ENCODE results near the gene DVL2.

DVL2 gene

DNA sequence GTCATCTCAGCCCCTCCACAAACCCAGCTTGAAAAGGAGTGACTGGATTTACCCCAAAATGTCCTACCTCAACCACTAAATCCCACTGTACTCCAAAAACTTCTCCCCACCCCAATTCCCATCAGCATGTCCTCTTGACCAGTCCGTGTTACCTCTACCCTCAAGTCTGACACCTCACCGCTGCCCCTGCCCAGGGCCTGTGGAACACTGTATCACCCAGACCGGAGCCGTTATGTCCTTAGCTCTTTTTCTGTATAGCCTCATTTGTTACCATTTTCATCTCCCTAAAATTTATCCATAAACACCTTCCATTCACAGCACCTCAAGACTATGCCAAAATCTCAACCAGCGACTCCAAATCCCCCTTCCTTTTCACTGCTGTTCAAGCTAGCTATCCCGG lies 2.5 kb upstream of the DVL2 start:
- no peak for DNase-seq (ENCODE audit: low spot score)
- Histone ChIP-seq H3K4me3 (no peak overlapping the region), H3K27ac (peak overlapping the region in 1 of 2 donors; percentile 99)
- TF ChIP-seq, protein P1, sequence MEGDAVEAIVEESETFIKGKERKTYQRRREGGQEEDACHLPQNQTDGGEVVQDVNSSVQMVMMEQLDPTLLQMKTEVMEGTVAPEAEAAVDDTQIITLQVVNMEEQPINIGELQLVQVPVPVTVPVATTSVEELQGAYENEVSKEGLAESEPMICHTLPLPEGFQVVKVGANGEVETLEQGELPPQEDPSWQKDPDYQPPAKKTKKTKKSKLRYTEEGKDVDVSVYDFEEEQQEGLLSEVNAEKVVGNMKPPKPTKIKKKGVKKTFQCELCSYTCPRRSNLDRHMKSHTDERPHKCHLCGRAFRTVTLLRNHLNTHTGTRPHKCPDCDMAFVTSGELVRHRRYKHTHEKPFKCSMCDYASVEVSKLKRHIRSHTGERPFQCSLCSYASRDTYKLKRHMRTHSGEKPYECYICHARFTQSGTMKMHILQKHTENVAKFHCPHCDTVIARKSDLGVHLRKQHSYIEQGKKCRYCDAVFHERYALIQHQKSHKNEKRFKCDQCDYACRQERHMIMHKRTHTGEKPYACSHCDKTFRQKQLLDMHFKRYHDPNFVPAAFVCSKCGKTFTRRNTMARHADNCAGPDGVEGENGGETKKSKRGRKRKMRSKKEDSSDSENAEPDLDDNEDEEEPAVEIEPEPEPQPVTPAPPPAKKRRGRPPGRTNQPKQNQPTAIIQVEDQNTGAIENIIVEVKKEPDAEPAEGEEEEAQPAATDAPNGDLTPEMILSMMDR (IDR thresholded peaks at IDR 0.05) = no peak

DNA sequence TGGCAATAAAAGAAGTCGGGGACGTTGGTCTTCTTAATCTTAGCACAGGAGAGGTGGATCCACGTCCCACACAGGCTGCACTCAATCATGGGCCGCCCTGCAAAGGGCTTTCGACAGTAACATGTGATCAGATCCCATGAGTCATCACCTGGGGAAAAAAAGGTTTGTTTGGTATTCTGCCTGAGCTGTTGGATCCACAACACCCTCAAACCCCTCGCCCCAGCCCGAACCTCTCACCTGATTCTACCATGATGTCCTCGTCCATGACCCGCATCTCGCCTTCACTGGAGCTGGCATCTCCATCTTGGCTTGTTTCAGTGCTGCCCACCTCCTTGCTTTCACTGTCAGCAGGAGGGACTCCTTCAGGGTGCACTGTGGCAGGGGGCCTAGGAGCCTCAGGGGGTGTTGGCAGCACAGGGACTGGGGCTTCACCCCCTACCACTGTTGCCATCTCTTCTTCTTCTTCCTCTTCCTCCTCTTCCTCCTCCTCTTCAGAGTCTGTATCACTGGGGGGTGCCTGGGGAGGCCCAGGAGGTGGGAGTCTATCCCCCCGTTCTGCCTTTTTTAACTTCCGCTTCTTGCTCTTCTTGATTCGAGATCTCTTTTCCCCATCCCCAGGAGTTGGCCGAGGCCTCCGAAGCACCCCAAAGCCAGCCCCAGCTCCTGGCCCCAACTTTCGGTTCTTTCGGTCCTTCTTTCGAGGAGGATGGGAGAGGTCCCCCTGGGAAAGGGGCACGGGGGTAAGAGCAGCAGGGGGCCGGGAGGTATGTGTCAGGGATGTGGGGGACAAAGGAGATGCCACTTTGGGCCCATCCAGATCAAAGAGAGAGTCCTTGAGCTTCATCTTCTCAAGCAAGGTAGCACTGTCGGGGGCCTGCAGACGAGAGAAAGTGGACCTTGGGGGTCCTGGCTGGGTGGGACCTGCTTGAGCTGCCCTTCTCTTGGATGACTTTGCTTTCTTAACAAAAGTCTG lies 1.7 kb upstream of the DVL2 start:
- H3K4me3 ChIP-seq = no peak overlapping the region
- DNase-seq (ENCODE audit: low spot score) = no peak
- TF ChIP-seq, protein P1 (IDR thresholded peaks at IDR 0.05) = no peak
- H3K27ac ChIP-seq = no peak overlapping the region

DNA sequence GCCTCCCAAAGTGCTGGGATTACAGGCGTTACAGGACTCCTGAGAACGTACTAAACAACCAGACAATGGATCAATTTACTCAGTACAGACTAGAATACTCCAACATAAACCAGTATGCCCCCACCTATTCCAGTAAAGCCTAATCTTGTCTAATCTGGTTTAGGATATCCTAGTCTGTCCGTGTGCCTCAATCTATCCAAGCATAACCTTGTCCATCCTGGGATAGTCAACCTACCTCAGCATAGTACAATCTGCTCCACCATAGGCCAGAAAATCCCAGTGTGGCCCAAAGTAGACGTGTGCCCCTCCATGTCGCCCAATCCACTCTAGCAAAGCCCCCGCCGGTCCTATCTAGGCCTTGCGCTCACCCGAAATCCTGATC lies 625 bp downstream of the DVL2 start:
- TF ChIP-seq, protein P1 (IDR thresholded peaks at IDR 0.05) = no peak
- no peak for DNase-seq (ENCODE audit: low spot score)
- peak overlapping the region; percentile 93 for H3K4me3 ChIP-seq
- peak overlapping the region; percentile 90 to 91 for H3K27ac ChIP-seq

DNA sequence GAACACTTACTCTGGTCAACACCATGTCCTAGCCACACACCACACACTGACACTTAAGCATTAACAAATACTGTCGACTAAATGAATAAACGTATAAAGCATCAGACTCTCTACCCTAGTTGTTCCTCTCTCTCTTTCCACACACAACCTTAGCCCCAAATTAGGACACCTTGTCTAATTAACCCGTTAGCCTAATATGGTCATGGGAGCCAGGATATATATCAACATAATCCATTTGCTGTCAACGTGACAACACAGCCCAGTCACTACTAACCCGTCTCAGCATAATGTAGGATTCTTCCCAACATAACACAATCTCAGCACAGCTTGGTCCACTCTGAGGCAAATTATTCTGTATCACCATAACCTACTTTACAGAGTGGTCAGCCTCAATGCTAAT lies 2.2 kb downstream of the DVL2 start:
- TF ChIP-seq, protein P1 (IDR thresholded peaks at IDR 0.05) = no peak
- no peak for DNase-seq (ENCODE audit: low spot score)
- H3K27ac ChIP-seq = no peak overlapping the region
- peak overlapping the region; percentile 24 for H3K4me3 ChIP-seq

DNA sequence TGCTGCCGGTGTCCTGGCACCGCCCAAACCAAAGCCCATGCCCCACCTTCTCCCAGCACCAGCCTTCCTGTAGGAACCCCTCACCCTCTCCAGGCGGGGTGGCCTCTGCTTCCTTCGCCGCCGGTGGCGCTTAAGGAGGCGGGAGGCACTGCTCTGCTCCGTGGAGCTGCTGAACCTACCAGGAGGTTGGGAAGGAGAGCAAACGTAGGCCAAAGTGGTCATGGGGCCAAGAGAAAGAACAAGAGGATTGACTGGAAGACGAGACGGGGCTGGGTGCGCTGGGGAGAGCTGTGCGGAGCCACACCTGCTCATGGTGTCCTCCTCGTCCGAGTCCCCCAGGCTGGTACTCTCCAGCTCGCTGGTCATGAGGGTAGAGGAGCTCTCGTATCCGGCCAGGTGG lies 4.8 kb downstream of the DVL2 start:
- H3K4me3 ChIP-seq = no peak overlapping the region
- DNase-seq (ENCODE audit: low spot score) = no peak
- TF ChIP-seq, protein P1 (IDR thresholded peaks at IDR 0.05) = no peak
- H3K27ac ChIP-seq = no peak overlapping the region

DNA sequence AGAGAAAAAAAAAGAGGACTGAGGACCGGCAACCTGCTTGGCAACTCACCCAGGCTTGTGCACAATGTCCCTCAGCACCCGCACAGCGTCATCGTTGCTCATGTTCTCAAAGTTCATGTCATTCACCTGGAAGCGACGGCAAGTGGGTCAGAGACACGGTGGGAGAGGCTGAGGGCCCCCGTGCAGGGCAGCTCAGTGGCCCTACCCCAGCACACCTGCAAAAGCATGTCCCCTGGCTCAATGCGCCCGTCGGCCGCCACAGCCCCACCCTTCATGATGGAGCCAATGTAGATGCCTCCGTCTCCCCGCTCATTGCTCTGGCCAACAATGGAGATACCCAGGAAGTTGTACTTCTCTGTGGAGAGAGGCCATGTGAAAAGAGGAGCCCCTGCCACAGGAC lies 5.4 kb downstream of the DVL2 start:
- TF ChIP-seq, protein P1 (IDR thresholded peaks at IDR 0.05) = no peak
- Histone ChIP-seq H3K4me3 (no peak overlapping the region), H3K27ac (no peak overlapping the region)
- no peak for DNase-seq (ENCODE audit: low spot score)

All from coronary artery (tissue), 2 donors.